DND-41 (cell line): ENCODE results near the gene PID1.

ENCODE experiments used
- ATAC-seq: fragments of 200-7000 bp; cut with Tn5 transposase; 3 replicates; pipeline ENCODE4 v1.9.1; 2021; ENCODE audit warnings: low read depth; ENCODE audit not compliant: insufficient read depth
- DNase-seq: peaks from one replicate; pipeline ENCODE4 v3.0.0-alpha.2; 2020
- H2AFZ ChIP-seq: 2 replicates; pipeline ENCODE4 v1.6.0; 2012; ENCODE audit warnings: low read depth, low read length
- H3K27ac ChIP-seq: 2 replicates; pipeline ENCODE4 v1.5.1; 2012; ENCODE audit warnings: low read length, inconsistent platforms
- H3K27me3 ChIP-seq: fragments of 200-600 bp; sonication (generic); 2 replicates; pipeline ENCODE4 v1.6.0; 2012; ENCODE audit warnings: low read length, mild to moderate bottlenecking, inconsistent platforms; ENCODE audit not compliant: insufficient read depth, poor library complexity
- H3K36me3 ChIP-seq: 2 replicates; pipeline ENCODE4 v1.5.1; 2012; ENCODE audit warnings: low read length, inconsistent platforms; ENCODE audit not compliant: insufficient read depth
- H3K4me1 ChIP-seq: 2 replicates; pipeline ENCODE4 v1.5.1; 2012; ENCODE audit warnings: mild to moderate bottlenecking, low read length; ENCODE audit not compliant: insufficient read depth
- H3K4me2 ChIP-seq: 2 replicates; pipeline ENCODE4 v1.6.0; 2012; ENCODE audit warnings: mild to moderate bottlenecking, moderate library complexity, low read length, inconsistent platforms; ENCODE audit not compliant: insufficient read depth
- H3K4me3 ChIP-seq, 2 experiments: fragments of 200-600 bp in 1 of 2; shearing (Covaris generic) in 1 of 2; 2 replicates each; pipeline ENCODE4 v1.5.1; 2012 to 2016; ENCODE audit warnings: inconsistent platforms in 2 of 2, low read length in 2 of 2, mild to moderate bottlenecking in 2 of 2, low read depth in 1 of 2, moderate library complexity in 1 of 2
- H3K79me2 ChIP-seq: 2 replicates; pipeline ENCODE4 v1.6.0; 2012; ENCODE audit warnings: low read length, inconsistent platforms; ENCODE audit not compliant: insufficient read depth
- H3K9ac ChIP-seq: 2 replicates; pipeline ENCODE4 v1.6.0; 2012; ENCODE audit warnings: low read depth, mild to moderate bottlenecking, inconsistent platforms, low read length, moderate library complexity
- H3K9me3 ChIP-seq: 2 replicates; pipeline ENCODE4 v1.5.1; 2012; ENCODE audit warnings: low read length, moderate library complexity, mild to moderate bottlenecking, inconsistent platforms; ENCODE audit not compliant: insufficient read depth, severe bottlenecking
- H4K20me1 ChIP-seq: 2 replicates; pipeline ENCODE4 v1.6.0; 2012; ENCODE audit warnings: low read length; ENCODE audit not compliant: insufficient read depth
- CTCF ChIP-seq: IDR thresholded peaks from 2 replicates; pipeline ENCODE4 v1.5.1; 2012; ENCODE audit warnings: borderline replicate concordance, low read length, moderate library complexity, mild to moderate bottlenecking; ENCODE audit not compliant: poor library complexity, severe bottlenecking; ENCODE audit errors: extremely low read depth
- EZH2 ChIP-seq: IDR thresholded peaks from 3 replicates; pipeline ENCODE4 v1.6.1; 2012; ENCODE audit warnings: borderline replicate concordance, low read depth, mild to moderate bottlenecking, moderate library complexity, low read length, inconsistent platforms; ENCODE audit not compliant: severe bottlenecking

The PID1 gene

GRCh38 chr2:229297247-229297646 lies 26.2 kb upstream of the PID1 start:
- Histone ChIP-seq H2AFZ (no peak overlapping the region), H3K36me3 (no peaks in the 10 kb centered on the region), H3K27me3 (no peaks in the 10 kb centered on the region), H3K27ac (no peak overlapping the region), H4K20me1 (no peaks in the 10 kb centered on the region), H3K9ac (no peak overlapping the region), H3K9me3 (no peaks in the 10 kb centered on the region), H3K4me1 (no peaks in the 10 kb centered on the region), H3K79me2 (no peaks in the 10 kb centered on the region), H3K4me2 (no peak overlapping the region), H3K4me3 (no peak overlapping the region)
- no peak for TF ChIP-seq EZH2
- TF ChIP-seq CTCF, result no peak
- ATAC-seq (no peak), DNase-seq (no peak)

- no peak for DNase-seq
- no peak for ATAC-seq
- no peaks in the 10 kb centered on the region for H3K36me3 ChIP-seq
- no peak overlapping the region for H2AFZ ChIP-seq
- H3K4me1 ChIP-seq, result no peaks in the 10 kb centered on the region
- H3K9ac ChIP-seq, result no peak overlapping the region
- H3K27me3 ChIP-seq, result no peaks in the 10 kb centered on the region
- no peaks in the 10 kb centered on the region for H3K9me3 ChIP-seq
- no peak for TF ChIP-seq EZH2
- no peak for TF ChIP-seq CTCF
- no peaks in the 10 kb centered on the region for H3K79me2 ChIP-seq
- H4K20me1 ChIP-seq, result no peaks in the 10 kb centered on the region
- H3K4me3 ChIP-seq, result no peak overlapping the region
- no peak overlapping the region for H3K27ac ChIP-seq
- H3K4me2 ChIP-seq, result no peak overlapping the region
These were observed 25.4 kb upstream of the PID1 start for GRCh38 chr2:229296536-229296935.

DNA sequence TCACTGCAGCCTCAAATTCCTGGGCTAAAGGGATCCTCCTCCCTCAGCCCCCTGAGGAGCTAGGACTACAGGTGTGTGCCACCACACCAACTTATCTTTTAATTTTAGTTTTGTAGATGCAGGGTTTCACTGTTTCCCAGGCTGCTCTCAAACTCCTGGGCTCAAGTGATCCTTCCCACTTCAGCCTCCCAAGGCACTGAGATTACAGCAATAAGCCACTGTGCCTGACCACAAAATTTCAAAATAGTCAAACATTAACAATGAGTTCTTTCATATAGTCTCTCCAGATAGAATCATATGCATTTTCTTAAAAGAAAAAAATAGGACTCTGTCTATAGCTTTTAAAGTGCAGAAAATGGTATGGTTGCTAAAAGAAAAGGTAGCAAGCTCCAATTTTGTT lies 24.9 kb upstream of the PID1 start:
- Histone ChIP-seq H3K4me3 (no peak overlapping the region), H3K9me3 (no peaks in the 10 kb centered on the region), H2AFZ (no peak overlapping the region), H3K9ac (no peak overlapping the region), H4K20me1 (no peaks in the 10 kb centered on the region), H3K27ac (no peak overlapping the region), H3K36me3 (no peaks in the 10 kb centered on the region), H3K4me1 (no peaks in the 10 kb centered on the region), H3K4me2 (no peak overlapping the region), H3K79me2 (no peaks in the 10 kb centered on the region), H3K27me3 (no peaks in the 10 kb centered on the region)
- DNase-seq, result no peak
- no peak for ATAC-seq
- TF ChIP-seq CTCF, result no peak
- TF ChIP-seq EZH2, result no peak

DNA sequence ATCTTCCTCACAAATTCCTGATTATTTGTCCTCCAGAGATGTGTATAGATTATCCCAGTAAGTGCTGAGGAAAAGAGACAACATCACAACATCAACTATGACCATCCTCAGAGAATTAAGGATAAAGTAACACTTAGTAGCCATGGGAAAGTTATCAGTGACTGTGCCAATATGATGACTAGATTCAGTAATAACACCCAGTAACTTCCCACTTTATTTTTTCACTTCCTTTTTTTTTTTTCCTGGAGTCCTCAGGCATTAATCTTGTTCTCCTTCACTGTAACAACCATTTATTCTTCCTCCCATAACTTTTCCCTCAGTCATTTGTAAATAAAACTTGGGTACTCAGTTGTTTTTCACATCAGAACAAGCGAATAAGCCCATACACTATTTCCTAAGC lies 16.7 kb upstream of the PID1 start:
- no peak for ATAC-seq
- H3K27ac ChIP-seq, result no peak overlapping the region
- H3K4me1 ChIP-seq, result no peaks in the 10 kb centered on the region
- no peak overlapping the region for H3K4me3 ChIP-seq
- H3K9ac ChIP-seq, result no peak overlapping the region
- H2AFZ ChIP-seq, result no peak overlapping the region
- no peaks in the 10 kb centered on the region for H3K27me3 ChIP-seq
- no peak for DNase-seq
- no peaks in the 10 kb centered on the region for H4K20me1 ChIP-seq
- H3K79me2 ChIP-seq, result no peaks in the 10 kb centered on the region
- H3K9me3 ChIP-seq, result peaks cover 2% of the 10 kb centered on the region
- TF ChIP-seq CTCF, result no peak
- no peak for TF ChIP-seq EZH2
- H3K36me3 ChIP-seq, result no peaks in the 10 kb centered on the region
- no peak overlapping the region for H3K4me2 ChIP-seq
